Type B pancreatic cell (in vitro differentiated cells): ENCODE results near the gene NDUFA7. TPM values are rescaled to one million over a fixed set of nuclear protein-coding genes. Genes with fewer than 3 reads are reported as not detected.
"Not testable (repeated sequence)": the region's sequence is repeated elsewhere in the genome, so short reads cannot be mapped to it uniquely, and the experiment has no call there.

ENCODE experiments used
- DNase-seq: peaks from one replicate; pipeline ENCODE4 v3.0.0; 2021; ENCODE audit warnings: mixed read lengths; ENCODE audit not compliant: unreplicated experiment; ENCODE audit errors: extremely low spot score
- H3K27ac Mint-ChIP-seq: 2 replicates; pipeline ENCODE4 v1.8.0; 2021; ENCODE audit warnings: mild to moderate bottlenecking, mixed read lengths
- H3K27me3 Mint-ChIP-seq: 2 replicates; pipeline ENCODE4 v1.8.0; 2021; ENCODE audit warnings: mixed read lengths
- H3K36me3 Mint-ChIP-seq: 2 replicates; pipeline ENCODE4 v1.8.0; 2021; ENCODE audit warnings: mixed read lengths
- H3K4me1 Mint-ChIP-seq: one replicate; pipeline ENCODE4 v1.8.0; 2021; ENCODE audit warnings: mixed read lengths; ENCODE audit not compliant: unreplicated experiment
- H3K4me3 Mint-ChIP-seq: 2 replicates; pipeline ENCODE4 v1.8.0; 2021; ENCODE audit warnings: mild to moderate bottlenecking, mixed read lengths
- H3K9me3 Mint-ChIP-seq: 2 replicates; pipeline ENCODE4 v1.8.0; 2021; ENCODE audit warnings: mixed read lengths
- CTCF ChIP-seq: fragments of 200-600 bp; sonication (generic); conservative IDR thresholded peaks from 2 replicates; pipeline ENCODE4 v1.5.0; 2021; ENCODE audit warnings: antibody characterized with exemption, mild to moderate bottlenecking
- total RNA-seq: library from RNA; stranded (reverse); gene quantifications from 2 replicates; pipeline ENCODE4 v1.2.1, GENCODE V29; 2021; ENCODE audit warnings: low replicate concordance

NDUFA7 gene
- total RNA-seq, 1 donor from 2014 or later, result 46.8 TPM

- H3K27ac Mint-ChIP-seq, result peak overlapping the region; percentile 99
- H3K27me3 Mint-ChIP-seq, result peaks cover 9% of the 10 kb centered on the region
- H3K36me3 Mint-ChIP-seq, result no peaks in the 10 kb centered on the region
- peak overlapping the region; percentile 99 for H3K4me3 Mint-ChIP-seq
- peaks cover 4% of the 10 kb centered on the region for H3K9me3 Mint-ChIP-seq
- H3K4me1 Mint-ChIP-seq, result peaks cover 9% of the 10 kb centered on the region
- DNase-seq, result no peak
- no peak for TF ChIP-seq CTCF
Measured at GRCh38 chr19:8322638-8322997, 1.4 kb upstream of the NDUFA7 start.

- Mint-ChIP-seq H3K4me1 (peaks cover 9% of the 10 kb centered on the region), H3K27ac (peak overlapping the region; percentile 99), H3K9me3 (peaks cover 4% of the 10 kb centered on the region), H3K36me3 (no peaks in the 10 kb centered on the region), H3K27me3 (peaks cover 5% of the 10 kb centered on the region), H3K4me3 (peak overlapping the region; percentile 99)
- TF ChIP-seq CTCF, result no peak
- no peak for DNase-seq
Measured at GRCh38 chr19:8321986-8322637, 937 bp upstream of the NDUFA7 start.

- H3K27me3 Mint-ChIP-seq, result no peaks in the 10 kb centered on the region
- H3K4me3 Mint-ChIP-seq, result peak overlapping the region; percentile 99
- DNase-seq, result no peak
Measured at GRCh38 chr19:8320564-8321066, 560 bp downstream of the NDUFA7 start.

GRCh38 chr19:8319807-8320520 is 1.2 kb downstream of the NDUFA7 start:
- H3K27me3 Mint-ChIP-seq, result no peaks in the 10 kb centered on the region
- peaks cover 9% of the 10 kb centered on the region for H3K4me1 Mint-ChIP-seq
- TF ChIP-seq CTCF, result no peak
- H3K36me3 Mint-ChIP-seq, result no peaks in the 10 kb centered on the region
- no peak for DNase-seq
- H3K27ac Mint-ChIP-seq, result peak overlapping the region; percentile 99
- peak overlapping the region; percentile 99 for H3K4me3 Mint-ChIP-seq
- H3K9me3 Mint-ChIP-seq, result no peaks in the 10 kb centered on the region

More at GRCh38 chr19:8320564-8321066, 560 bp downstream of the NDUFA7 start:
- H3K9me3 Mint-ChIP-seq, result no peaks in the 10 kb centered on the region
- H3K36me3 Mint-ChIP-seq, result no peaks in the 10 kb centered on the region
- H3K4me1 Mint-ChIP-seq, result peaks cover 9% of the 10 kb centered on the region
- TF ChIP-seq CTCF, result no peak
- H3K27ac Mint-ChIP-seq, result peak overlapping the region; percentile 99

GRCh38 chr19:8318835-8319234 is 2.3 kb downstream of the NDUFA7 start:
- not testable (repeated sequence) for H3K9me3 Mint-ChIP-seq, H3K27me3 Mint-ChIP-seq, DNase-seq, H3K4me1 Mint-ChIP-seq, H3K36me3 Mint-ChIP-seq, H3K27ac Mint-ChIP-seq
- peak overlapping the region; percentile 62 for H3K4me3 Mint-ChIP-seq

- no peak overlapping the region for H3K27ac Mint-ChIP-seq
- H3K9me3 Mint-ChIP-seq, result no peaks in the 10 kb centered on the region
- no peaks in the 10 kb centered on the region for H3K36me3 Mint-ChIP-seq
- no peaks in the 10 kb centered on the region for H3K27me3 Mint-ChIP-seq
- no peak overlapping the region for H3K4me3 Mint-ChIP-seq
- H3K4me1 Mint-ChIP-seq, result peaks cover 9% of the 10 kb centered on the region
- no peak for DNase-seq
- TF ChIP-seq CTCF, result no peak
Measured at GRCh38 chr19:8316351-8317125, 4.6 kb downstream of the NDUFA7 start.

GRCh38 chr19:8314981-8315640 is 6.1 kb downstream of the NDUFA7 start:
- not testable (repeated sequence) for H3K36me3 Mint-ChIP-seq, H3K4me3 Mint-ChIP-seq, DNase-seq, H3K27ac Mint-ChIP-seq, H3K27me3 Mint-ChIP-seq, H3K4me1 Mint-ChIP-seq, H3K9me3 Mint-ChIP-seq
